GM23248 (cell line): ENCODE results near the gene SPTSSA.

Source experiments
- EZH2 ChIP-seq: fragments of 200-600 bp; sonication (generic); IDR thresholded peaks from 2 replicates; pipeline ENCODE4 v1.6.1; 2018; ENCODE audit warnings: antibody characterized with exemption, mild to moderate bottlenecking; ENCODE audit not compliant: insufficient read depth, poor library complexity, severe bottlenecking
- EZH2phosphoT487 ChIP-seq: fragments of 200-600 bp; sonication (generic); IDR thresholded peaks from 2 replicates; pipeline ENCODE4 v1.6.1; 2018; ENCODE audit warnings: antibody characterized with exemption, moderate library complexity, mild to moderate bottlenecking, low read depth; ENCODE audit not compliant: insufficient read depth

DNA sequence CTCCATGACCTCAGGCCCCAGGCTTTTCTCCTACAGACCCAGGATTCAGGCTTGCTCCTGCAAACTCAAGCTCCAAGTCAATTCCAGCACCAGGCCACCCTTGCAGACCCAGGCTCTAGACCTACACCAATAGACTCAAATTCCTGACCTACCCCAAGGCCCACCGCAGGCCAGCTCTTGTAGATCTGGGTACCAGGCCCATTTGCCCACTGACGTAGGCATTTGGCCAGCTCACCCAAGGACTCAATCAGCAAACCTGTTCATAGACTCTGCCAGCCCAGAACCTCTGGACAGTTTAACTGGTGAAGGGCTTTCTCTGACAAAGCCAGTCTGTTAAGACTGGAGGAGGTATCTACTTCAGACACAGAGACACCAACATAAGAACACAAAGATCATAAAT, 52.3 kb downstream of the SPTSSA start:
- TF ChIP-seq EZH2 (no peak), EZH2phosphoT487 (no peak)
